Stimulated activated CD4-positive, alpha-beta T cell treated with anti-CD3 and anti-CD28 coated beads, Interleukin-2, amount 100 ng/mL, for 48 hours (primary cell): Measurements from ENCODE around the gene DCBLD2.

Source experiments
- DNase-seq, 2 donors: peaks; one replicate each; pipeline ENCODE4 v3.0.0-alpha.2; 2020

Gene DCBLD2

DNA sequence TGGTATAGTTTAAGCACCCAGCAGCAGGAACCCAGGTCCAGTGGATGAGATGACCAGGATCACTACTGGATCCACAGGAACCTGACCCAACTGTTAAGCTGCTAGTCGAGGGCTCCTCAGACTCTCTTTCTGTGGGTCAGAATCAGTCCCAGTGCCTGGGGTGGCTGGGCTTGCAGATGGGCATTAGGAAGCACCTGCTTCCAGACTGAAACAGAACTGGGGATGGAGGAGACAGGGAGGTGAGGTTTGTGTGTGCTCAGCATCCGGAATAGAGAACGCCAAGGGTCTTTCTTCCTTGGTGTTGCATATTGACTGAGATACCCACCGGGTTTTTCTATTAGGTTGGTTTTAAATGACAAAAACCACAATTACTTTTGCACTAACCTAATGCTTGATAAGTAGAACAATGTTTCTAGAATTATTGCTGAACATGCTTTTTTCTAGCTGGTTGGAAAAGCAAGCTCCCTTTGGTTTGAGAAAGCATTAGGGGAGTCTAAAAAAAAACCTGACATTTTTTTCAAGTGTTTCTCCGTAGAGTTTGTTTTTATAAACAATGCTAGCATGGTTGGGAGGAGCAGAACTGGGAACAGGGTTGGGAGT, 137.6 kb downstream of the DCBLD2 start:
- DNase-seq = no peak

DNA sequence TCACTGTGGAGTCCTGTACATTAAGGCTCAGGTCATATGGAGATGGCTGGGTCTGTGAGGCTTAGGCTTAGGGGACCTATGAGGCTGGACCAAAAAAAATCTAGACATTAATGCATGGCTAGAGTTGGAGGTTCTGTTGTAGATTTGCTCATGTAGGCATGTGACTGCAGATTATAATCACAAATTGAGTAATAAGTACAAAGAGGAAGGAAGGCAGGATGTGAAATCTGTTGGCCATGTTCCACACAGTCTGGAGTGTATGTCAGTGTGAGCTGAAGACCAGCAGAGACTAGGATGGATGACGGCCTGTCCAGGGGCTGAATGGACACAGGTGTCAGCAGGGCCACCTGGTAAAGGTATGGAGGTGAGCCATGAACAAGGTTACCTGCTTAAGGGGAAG, 138.4 kb downstream of the DCBLD2 start, which contains the start of gene ST3GAL6:
TSS of gene ST3GAL6 (plus strand) at position 265 of the 400 bp plus-strand sequence. CDS start 5,101 bp downstream, outside the sequence.
- no peak for DNase-seq

DNA sequence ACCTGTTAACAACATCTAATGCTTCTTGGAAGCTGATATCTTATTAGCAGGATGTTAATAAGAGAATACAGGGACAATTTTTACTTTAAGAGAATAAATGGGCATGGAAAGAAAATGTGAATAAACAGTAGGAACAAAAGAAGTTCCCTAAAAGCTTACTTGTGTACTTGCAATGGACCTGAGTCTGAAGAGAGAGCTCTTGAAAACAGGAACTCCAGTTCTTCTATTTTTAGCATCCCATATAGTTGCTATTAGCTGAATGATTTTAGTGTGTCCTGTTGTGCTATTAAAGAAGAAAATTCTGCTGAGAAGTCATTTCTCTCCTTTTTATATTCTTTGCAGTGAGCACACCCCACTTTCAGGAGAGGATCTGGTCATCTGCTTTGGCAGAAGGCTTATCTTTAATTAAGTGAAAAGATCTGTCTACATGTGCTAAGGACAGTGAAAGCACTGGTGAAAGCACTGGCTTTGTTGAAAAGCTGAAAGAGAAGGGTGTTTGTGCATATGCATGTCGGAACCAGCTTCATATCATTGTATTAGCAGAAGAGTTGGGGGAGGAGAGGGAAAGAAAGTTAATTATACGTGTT, 139.8 kb downstream of the DCBLD2 start:
- no peak for DNase-seq

DNA sequence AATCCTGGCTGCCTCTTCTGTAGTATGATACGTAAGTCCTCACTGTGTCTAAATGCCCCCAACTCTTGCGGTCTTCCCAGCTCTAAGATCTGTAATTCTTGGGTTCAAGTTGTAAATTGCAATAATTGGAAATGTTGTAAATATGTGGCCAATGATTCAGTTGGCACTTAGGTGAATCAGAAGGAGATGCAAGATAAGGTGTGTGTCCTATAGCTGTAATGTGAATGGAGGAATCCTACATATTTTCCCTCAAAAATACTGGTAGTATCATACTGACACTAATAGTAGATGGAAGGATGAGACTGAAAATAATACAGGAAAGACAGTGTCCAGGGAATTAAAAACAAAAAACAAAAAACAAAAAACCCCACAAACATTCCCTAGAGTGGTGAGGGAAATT, 141.9 kb downstream of the DCBLD2 start:
- no peak for DNase-seq

DNA sequence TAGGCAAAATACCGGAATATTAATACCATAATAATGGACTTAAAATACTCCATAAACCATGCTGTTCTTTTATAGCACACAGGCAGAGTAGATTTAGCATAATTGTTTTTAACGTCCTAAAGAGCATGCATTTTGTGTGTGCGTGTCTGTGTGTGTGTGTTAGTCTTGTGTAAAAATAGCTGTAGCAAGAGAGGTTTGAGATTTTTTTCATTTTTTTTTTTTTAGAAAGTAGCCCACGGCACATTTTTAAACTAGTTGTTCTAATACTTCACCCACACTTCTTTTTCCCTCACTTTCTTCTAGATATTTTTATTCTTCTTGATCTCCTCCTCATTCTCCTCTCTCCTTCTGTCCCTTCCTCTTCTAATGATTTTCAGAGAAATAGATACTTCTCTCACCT, 145.9 kb downstream of the DCBLD2 start:
- no peak for DNase-seq

DNA sequence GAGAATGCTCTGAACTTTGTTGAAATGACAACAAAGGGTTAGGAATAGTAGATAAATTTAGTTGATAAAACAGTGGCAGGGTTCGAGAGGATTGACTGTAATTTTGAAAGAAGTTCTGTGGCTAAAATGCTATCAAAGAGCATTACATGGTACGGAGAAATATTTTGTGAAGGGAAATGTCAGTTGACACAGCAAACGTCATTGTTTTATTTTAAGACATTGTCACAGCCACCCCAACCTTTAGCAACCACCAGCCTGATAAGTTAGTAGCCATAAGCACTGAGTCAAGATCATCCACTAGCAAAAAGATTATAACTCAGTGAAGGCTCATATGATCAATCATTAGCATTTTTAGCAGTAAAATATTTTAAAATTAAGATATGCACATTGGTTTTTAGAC, 147.0 kb downstream of the DCBLD2 start:
- no peak for DNase-seq

DNA sequence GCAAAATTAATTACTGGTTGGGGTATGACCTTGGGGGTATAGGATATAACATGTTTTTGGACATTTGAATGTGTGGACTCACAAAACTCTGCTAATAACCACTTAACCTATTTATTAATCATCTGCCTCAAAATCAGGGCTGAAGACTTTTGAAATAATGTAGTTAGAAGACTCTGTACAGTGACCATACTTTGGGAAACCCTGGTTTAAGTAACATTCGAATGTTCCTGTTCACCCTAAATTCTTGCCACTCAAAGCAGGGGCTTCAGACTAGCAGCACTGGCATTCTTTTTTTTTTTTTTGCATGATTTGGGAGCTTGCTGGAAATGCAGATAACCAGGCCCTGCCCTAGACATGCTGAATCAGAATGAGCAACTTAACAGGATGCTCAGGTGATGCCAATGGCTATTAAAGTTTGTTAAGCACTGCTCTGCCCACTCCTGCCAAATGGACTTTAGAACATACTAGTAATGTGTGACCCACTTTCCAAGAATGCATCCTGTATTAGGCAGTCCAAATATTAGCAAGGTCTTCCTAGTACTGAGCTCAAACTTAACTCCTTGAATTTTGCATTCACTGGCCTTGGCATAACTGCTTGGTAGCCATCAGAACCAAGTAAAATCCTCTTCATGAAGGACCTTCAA, 151.1 kb downstream of the DCBLD2 start:
- no peak for DNase-seq

DNA sequence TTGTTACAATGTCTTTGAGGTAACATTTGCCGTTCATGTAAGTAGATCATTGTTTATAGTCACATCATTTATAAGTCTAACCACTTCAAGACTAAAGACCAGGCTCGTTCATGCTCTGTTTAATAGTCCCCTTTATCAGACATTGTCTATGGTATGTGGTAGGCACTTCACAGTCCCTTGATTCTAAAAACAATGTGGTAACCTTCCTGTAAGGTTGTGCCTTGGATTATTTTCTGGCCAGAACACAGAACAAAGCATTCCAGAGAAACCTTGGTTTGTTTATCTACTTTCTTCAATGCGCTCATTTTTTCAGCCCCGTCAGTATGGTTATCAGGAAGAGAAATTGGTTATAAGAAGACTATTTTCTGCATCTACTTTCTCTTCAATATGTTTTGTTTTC, 154.6 kb downstream of the DCBLD2 start:
- DNase-seq = no peak

DNA sequence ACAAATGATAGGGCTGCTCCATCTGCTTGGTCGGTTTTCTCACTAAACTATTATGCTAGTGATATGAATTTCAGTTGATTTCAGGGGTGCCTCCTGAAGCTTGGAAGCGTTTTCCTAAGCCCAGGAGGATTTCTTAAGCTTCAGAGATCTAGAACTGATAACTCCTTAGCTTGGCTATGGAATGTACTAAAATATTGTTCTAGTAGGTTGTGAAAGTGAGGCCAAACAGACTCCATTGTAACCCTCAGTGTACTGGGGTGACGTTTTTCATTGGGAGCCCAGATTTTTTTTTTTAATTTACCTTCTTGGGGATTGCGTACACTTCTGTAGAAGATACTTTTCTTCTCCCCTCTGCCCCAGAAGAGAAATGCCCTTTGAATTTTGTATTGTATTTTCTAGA, 155.4 kb downstream of the DCBLD2 start:
- DNase-seq = no peak
